K562 (cell line): Measurements from ENCODE around the gene IRF1. TPM values are rescaled to one million over a fixed set of nuclear protein-coding genes. Genes with fewer than 3 reads are reported as not detected.

Source experiments
- HNRNPK ChIP-seq: fragments of 200-400 bp; formaldehyde crosslinking; IDR thresholded peaks from one replicate; pipeline ENCODE4 v1.6.1; 2018; ENCODE audit warnings: mild to moderate bottlenecking, low read depth, low read length; ENCODE audit not compliant: poor library complexity, severe bottlenecking
- REST ChIP-seq, 2 experiments: fragments of 450-650 bp; formaldehyde crosslinking in 1 of 2; IDR thresholded peaks; 2 replicates each; pipeline versions ENCODE4 v1.4.0 to v1.6.1; 2014 to 2020; ENCODE audit warnings: mild to moderate bottlenecking in 2 of 2, borderline replicate concordance in 1 of 2, low read depth in 1 of 2
- ZNF76 ChIP-seq: fragments of 250-450 bp; sonication (Bioruptor Pico); IDR thresholded peaks from 2 replicates; pipeline ENCODE4 v1.4.0; 2020; ENCODE audit warnings: mild to moderate bottlenecking, moderate library complexity, borderline replicate concordance
- polyA plus RNA-seq, 8 experiments: library from polyadenylated mRNA; depleted of rRNA in 4 of 8; stranded (reverse) in 5 of 8; unstranded in 3 of 8; fragments of >200 nt; fragmentation: Nextera tagmentation in 2 of 8; fragmentation: Illumina TruSeq in 1 of 8; extraction: Ambion mirVana in 2 of 8; extraction: Trizol in 1 of 8; gene quantifications; 2 replicates each; pipeline versions ENCODE4 v1.2.1 to v1.2.3, GENCODE V29; 2011 to 2014; ENCODE audit warnings: inconsistent platforms in 1 of 8, missing spikeins in 1 of 8
- total RNA-seq, 7 experiments: library from RNA; depleted of rRNA in 6 of 7; stranded (reverse); fragments of >200 nt in 6 of 7; fragmentation: Illumina TruSeq in 2 of 7; extraction: Trizol in 2 of 7; gene quantifications; 2 replicates each; pipeline versions ENCODE4 v1.2.1 to v1.2.3, GENCODE V29; 2011 to 2021; ENCODE audit warnings: low replicate concordance in 1 of 7
- TF ChIP-seq, protein P1 (sequence below): fragments of 250-450 bp; sonication (Bioruptor Pico); IDR thresholded peaks from 2 replicates; pipeline ENCODE4 v1.9.0; 2021; ENCODE audit warnings: mild to moderate bottlenecking, inconsistent platforms
- TF ChIP-seq, protein P2 (sequence below): fragments of 250-450 bp; sonication (Bioruptor Pico); IDR thresholded peaks from 2 replicates; pipeline ENCODE4 v1.5.0; 2021

The IRF1 gene
- total and polyA plus RNA-seq, 9 of the 15 experiments (the other 6 are each of a cell fraction or from before 2014, with no cell fraction given), result 1.1 to 12.3 (median 5.9) TPM

DNA sequence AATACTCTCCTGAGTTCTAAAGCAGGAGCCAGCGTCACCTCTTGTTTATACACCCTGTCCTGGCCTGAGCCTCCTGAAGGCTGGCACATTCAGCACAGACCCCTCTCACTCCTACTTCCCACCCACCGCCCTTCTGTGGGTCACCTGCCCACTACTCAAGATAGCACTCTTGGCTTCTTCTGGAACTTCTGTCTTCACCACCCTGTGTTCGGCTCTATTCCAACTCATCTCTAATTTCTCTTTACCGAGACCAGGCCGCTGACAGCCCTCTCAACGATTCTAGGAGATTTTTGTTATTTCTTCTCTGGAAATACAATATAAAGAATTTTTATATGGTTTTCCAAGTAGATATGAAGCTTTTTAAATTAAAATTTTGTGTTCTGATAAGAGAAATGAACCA is 57.4 kb downstream of the IRF1 start (continued):
- TF ChIP-seq HNRNPK (no peak), REST (IDR thresholded peaks at IDR 0.05; ENCODE audit: borderline replicate concordance) (no peak), REST (CRISPR knock-in tag; IDR thresholded peaks at IDR 0.05; ENCODE audit: low read depth) (no peak), ZNF76 (no peak)
- TF ChIP-seq, protein P1, sequence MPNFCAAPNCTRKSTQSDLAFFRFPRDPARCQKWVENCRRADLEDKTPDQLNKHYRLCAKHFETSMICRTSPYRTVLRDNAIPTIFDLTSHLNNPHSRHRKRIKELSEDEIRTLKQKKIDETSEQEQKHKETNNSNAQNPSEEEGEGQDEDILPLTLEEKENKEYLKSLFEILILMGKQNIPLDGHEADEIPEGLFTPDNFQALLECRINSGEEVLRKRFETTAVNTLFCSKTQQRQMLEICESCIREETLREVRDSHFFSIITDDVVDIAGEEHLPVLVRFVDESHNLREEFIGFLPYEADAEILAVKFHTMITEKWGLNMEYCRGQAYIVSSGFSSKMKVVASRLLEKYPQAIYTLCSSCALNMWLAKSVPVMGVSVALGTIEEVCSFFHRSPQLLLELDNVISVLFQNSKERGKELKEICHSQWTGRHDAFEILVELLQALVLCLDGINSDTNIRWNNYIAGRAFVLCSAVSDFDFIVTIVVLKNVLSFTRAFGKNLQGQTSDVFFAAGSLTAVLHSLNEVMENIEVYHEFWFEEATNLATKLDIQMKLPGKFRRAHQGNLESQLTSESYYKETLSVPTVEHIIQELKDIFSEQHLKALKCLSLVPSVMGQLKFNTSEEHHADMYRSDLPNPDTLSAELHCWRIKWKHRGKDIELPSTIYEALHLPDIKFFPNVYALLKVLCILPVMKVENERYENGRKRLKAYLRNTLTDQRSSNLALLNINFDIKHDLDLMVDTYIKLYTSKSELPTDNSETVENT (CRISPR knock-in tag), result no peak
- TF ChIP-seq, protein P2, sequence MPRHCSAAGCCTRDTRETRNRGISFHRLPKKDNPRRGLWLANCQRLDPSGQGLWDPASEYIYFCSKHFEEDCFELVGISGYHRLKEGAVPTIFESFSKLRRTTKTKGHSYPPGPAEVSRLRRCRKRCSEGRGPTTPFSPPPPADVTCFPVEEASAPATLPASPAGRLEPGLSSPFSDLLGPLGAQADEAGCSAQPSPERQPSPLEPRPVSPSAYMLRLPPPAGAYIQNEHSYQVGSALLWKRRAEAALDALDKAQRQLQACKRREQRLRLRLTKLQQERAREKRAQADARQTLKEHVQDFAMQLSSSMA (CRISPR knock-in tag), result no peak
